Measurements from ENCODE around the gene HTRA3.

HTRA3 gene

GRCh38 chr4:8297691-8298485, 28.3 kb downstream of the HTRA3 start:
- Mint-ChIP-seq H3K27ac (no peak overlapping the region), H3K4me1 (no peaks in the 10 kb centered on the region), H3K9me3 (peaks cover 14 to 19% of the 10 kb centered on the region in 2 donors), H3K27me3 (no peaks in the 10 kb centered on the region), H3K4me3 (no peak overlapping the region)
- no peak for DNase-seq
- no peak for ATAC-seq

DNA sequence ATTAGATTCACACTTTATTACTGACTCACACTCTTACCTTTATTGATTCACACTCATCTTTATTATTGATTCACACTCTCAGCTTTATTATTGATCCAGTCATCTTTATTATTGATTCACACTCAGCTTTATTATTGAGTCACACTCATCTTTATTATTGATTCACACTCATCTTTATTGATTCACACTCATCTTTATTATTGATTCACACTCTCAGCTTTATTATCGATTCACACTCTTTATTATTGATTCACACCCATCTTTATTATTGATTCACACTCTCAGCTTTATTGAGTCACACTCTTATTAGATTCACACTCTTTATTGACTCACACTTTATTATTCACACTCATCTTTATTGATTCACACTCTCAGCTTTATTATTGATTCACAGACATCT, 31.3 kb downstream of the HTRA3 start:
- H3K4me3 Mint-ChIP-seq, result no peak overlapping the region
- H3K4me1 Mint-ChIP-seq, result no peaks in the 10 kb centered on the region
- no peak for ATAC-seq
- H3K9me3 Mint-ChIP-seq, result peaks cover 0 to 12% of the 10 kb centered on the region in 2 donors
- no peak for DNase-seq
- no peaks in the 10 kb centered on the region for H3K27me3 Mint-ChIP-seq
- H3K27ac Mint-ChIP-seq, result no peak overlapping the region

DNA sequence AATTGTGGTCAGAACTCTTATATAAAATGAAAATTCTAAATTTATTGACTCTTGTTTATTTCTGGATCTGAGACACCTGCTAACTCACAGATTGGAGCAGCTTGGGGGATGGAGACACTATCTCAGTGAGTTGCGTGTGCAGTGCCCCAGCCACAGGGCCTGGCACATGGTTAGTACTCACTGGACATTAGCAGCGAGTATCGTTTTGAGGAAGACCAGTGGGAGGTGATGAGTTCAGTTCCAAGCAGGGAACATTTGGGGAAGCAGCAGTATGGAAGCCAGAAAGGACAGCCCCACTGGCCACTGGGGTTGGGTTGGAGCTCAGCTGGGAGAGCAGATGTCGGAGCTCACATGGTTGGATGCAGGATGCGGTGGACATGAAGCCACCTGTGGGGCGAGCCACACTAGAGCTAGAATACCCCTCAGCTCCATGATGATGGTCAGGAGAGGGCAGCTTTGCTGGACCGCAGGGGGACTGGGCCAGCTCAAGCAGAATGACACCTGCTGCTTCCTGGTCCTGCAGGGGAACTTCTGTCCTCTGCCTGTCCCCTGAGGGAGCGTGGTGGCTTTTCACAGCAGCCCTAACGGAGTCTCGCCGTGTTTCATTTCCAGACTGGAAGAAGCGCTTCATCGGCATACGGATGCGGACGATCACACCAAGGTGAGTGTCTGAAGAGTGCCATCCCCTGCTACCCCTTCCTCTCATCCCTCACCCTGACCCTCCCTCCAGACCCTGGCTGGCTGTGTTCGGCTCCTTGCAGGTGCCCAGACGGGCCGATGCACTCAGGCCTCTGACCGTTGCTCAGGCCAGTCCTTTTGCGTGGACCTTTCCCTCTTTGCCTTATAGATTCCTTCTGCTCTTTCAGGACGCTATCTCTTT, 32.5 kb downstream of the HTRA3 start:
- Mint-ChIP-seq H3K4me1 (no peaks in the 10 kb centered on the region), H3K27me3 (no peaks in the 10 kb centered on the region), H3K27ac (no peak overlapping the region), H3K4me3 (no peak overlapping the region), H3K9me3 (peaks cover 0 to 12% of the 10 kb centered on the region in 2 donors)
- no peak for ATAC-seq
- DNase-seq, result no peak

DNA sequence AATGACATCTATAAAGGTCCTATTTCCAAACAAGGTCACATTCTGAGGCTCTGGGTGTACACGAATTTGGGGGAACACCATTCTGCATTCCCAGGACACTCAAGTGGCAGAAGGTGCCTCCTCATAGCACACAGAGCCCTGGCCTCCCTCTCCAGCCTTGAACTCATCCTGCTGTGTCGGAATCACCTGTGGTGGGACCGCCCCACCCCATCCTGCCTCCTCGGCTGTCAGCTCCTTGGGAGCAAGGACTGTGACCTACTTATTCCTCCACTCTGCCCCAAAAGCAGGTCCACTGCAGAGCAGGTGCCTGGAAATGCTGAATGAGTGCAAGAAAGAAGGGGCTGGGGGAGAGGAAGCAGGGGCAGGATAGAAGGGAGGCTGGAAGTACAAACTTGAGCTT, 33.5 kb downstream of the HTRA3 start:
- H3K9me3 Mint-ChIP-seq, result peaks cover 0 to 12% of the 10 kb centered on the region in 2 donors
- no peaks in the 10 kb centered on the region for H3K27me3 Mint-ChIP-seq
- ATAC-seq (no peak), DNase-seq (no peak)
- H3K4me1 Mint-ChIP-seq, result no peaks in the 10 kb centered on the region
- peak overlapping the region in 1 of 2 donors; percentile 73 for H3K27ac Mint-ChIP-seq
- H3K4me3 Mint-ChIP-seq, result no peak overlapping the region

DNA sequence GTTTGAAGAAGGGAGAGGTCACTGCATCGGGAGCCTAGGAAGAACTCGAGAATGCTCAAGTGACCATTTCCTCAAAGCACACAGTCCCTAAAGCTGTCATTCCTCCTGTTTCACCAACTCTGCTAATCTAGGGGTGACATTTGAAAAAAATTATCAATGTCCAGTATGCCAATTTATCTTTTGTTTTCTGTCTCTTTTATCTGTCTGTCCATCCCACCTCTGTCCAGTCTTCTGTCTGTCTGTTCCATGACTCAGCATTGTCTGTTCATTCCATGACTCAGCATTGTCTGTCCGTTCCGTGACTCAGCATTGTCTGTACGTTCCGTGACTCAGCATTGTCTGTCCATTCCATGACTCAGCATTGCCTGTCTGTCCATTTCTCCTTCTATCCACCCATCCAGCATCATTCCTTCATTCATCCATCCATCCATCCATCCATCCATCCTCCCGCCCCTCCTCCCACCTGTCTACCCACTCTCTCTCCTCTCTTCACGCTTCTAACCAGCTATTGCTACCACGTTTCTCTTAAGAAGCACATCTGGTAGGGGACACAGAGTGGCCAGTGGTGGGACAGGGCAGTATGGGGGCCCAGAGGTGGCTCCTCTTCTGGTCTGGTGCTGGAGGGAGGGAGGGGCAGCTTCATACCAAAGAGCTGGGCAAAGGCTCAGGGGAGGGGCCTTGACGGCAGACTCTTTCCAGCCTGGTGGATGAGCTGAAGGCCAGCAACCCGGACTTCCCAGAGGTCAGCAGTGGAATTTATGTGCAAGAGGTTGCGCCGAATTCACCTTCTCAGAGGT, 34.1 kb downstream of the HTRA3 start:
- no peak overlapping the region for H3K27ac Mint-ChIP-seq
- H3K4me3 Mint-ChIP-seq, result no peak overlapping the region
- DNase-seq (no peak), ATAC-seq (no peak)
- no peaks in the 10 kb centered on the region for H3K4me1 Mint-ChIP-seq
- H3K9me3 Mint-ChIP-seq, result peaks cover 0 to 12% of the 10 kb centered on the region in 2 donors
- no peaks in the 10 kb centered on the region for H3K27me3 Mint-ChIP-seq

- ATAC-seq (no peak), DNase-seq (no peak)
- no peak overlapping the region for H3K27ac Mint-ChIP-seq
- H3K27me3 Mint-ChIP-seq, result no peaks in the 10 kb centered on the region
- no peaks in the 10 kb centered on the region for H3K4me1 Mint-ChIP-seq
- H3K9me3 Mint-ChIP-seq, result peaks cover 0 to 12% of the 10 kb centered on the region in 2 donors
- H3K4me3 Mint-ChIP-seq, result no peak overlapping the region
Measured at GRCh38 chr4:8304827-8305695, 35.5 kb downstream of the HTRA3 start.

DNA sequence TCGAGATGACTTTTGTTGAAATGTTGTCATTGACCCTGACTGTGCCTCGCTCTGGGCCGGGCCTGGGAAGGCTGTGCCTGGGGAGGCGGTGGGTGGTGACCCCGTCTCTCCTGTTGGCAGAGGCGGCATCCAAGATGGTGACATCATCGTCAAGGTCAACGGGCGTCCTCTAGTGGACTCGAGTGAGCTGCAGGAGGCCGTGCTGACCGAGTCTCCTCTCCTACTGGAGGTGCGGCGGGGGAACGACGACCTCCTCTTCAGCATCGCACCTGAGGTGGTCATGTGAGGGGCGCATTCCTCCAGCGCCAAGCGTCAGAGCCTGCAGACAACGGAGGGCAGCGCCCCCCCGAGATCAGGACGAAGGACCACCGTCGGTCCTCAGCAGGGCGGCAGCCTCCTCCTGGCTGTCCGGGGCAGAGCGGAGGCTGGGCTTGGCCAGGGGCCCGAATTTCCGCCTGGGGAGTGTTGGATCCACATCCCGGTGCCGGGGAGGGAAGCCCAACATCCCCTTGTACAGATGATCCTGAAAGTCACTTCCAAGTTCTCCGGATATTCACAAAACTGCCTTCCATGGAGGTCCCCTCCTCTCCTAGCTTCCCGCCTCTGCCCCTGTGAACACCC, 36.4 kb downstream of the HTRA3 start:
- H3K27me3 Mint-ChIP-seq, result no peaks in the 10 kb centered on the region
- H3K27ac Mint-ChIP-seq, result no peak overlapping the region
- ATAC-seq (no peak), DNase-seq (no peak)
- peaks cover 0 to 7% of the 10 kb centered on the region in 2 donors for H3K9me3 Mint-ChIP-seq
- H3K4me3 Mint-ChIP-seq, result no peak overlapping the region
- no peaks in the 10 kb centered on the region for H3K4me1 Mint-ChIP-seq

DNA sequence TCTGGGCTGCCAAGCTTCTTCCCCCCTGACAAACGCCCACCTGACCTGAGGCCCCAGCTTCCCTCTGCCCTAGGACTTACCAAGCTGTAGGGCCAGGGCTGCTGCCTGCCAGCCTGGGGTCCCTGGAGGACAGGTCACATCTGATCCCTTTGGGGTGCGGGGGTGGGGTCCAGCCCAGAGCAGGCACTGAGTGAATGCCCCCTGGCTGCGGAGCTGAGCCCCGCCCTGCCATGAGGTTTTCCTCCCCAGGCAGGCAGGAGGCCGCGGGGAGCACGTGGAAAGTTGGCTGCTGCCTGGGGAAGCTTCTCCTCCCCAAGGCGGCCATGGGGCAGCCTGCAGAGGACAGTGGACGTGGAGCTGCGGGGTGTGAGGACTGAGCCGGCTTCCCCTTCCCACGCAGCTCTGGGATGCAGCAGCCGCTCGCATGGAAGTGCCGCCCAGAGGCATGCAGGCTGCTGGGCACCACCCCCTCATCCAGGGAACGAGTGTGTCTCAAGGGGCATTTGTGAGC, 37.0 kb downstream of the HTRA3 start:
- DNase-seq (no peak), ATAC-seq (no peak)
- Mint-ChIP-seq H3K4me1 (no peaks in the 10 kb centered on the region), H3K9me3 (peaks cover 0 to 4% of the 10 kb centered on the region in 2 donors), H3K27me3 (no peaks in the 10 kb centered on the region), H3K4me3 (no peak overlapping the region), H3K27ac (no peak overlapping the region)

DNA sequence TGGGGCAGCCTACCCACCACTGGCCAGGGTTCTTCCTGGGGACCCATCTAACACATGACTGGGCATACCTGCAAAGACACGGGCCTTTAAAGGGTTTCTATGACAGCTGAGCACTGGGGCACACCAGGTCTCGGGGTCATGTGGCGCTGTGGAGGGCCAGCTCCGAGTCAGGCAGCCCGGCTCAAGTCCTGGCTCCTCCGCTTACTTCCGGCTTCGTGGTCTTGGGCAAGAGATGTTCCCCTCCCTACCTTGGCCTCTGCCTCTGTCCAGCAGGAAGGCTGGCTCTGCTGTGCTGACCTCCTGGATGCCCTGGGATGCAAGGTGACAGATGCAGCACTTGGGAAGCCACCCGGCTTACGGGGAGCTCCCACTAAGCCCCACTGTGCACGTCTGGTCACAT, 37.6 kb downstream of the HTRA3 start:
- no peaks in the 10 kb centered on the region for H3K4me1 Mint-ChIP-seq
- no peaks in the 10 kb centered on the region for H3K27me3 Mint-ChIP-seq
- DNase-seq (no peak), ATAC-seq (no peak)
- H3K27ac Mint-ChIP-seq, result no peak overlapping the region
- H3K9me3 Mint-ChIP-seq, result peaks cover 2 to 4% of the 10 kb centered on the region in 2 donors
- no peak overlapping the region for H3K4me3 Mint-ChIP-seq

DNA sequence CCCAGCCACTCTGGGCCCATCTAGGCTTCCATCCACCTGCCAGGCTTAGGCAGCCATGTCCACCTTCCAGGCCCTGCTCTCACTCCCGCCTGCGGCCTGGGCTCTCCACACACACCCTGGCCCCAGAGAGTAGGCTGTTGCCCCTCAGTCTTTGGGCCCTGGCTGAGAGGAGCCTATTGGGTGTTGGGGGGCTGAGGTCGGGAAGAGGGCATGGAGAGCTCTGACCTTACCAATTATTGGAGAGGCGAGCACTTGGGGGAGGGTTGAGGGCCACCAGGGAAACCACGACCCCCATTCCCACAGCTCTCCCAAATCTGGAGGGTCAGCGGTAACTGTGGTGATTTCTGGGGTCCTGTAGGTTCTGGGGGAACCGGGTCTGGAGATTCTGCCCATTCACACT, 38.2 kb downstream of the HTRA3 start:
- ATAC-seq (no peak), DNase-seq (no peak)
- Mint-ChIP-seq H3K27me3 (no peaks in the 10 kb centered on the region), H3K27ac (peak overlapping the region in 1 of 2 donors; percentile 42), H3K4me3 (no peak overlapping the region), H3K9me3 (peaks cover 3 to 7% of the 10 kb centered on the region in 2 donors), H3K4me1 (no peaks in the 10 kb centered on the region)

- H3K27ac Mint-ChIP-seq, result peak overlapping the region in 1 of 2 donors; percentile 59
- no peak for DNase-seq
- no peak overlapping the region for H3K4me3 Mint-ChIP-seq
- peaks cover 0 to 7% of the 10 kb centered on the region in 2 donors for H3K9me3 Mint-ChIP-seq
- no peaks in the 10 kb centered on the region for H3K4me1 Mint-ChIP-seq
- H3K27me3 Mint-ChIP-seq, result no peaks in the 10 kb centered on the region
- ATAC-seq, result no peak
Measured at GRCh38 chr4:8308144-8308543, 38.6 kb downstream of the HTRA3 start.

GRCh38 chr4:8308856-8309771, 39.6 kb downstream of the HTRA3 start:
- Mint-ChIP-seq H3K9me3 (peaks cover 0 to 14% of the 10 kb centered on the region in 2 donors), H3K4me3 (no peak overlapping the region), H3K4me1 (no peaks in the 10 kb centered on the region), H3K27ac (no peak overlapping the region), H3K27me3 (no peaks in the 10 kb centered on the region)
- DNase-seq (no peak), ATAC-seq (no peak)

GRCh38 chr4:8310306-8310705, 40.8 kb downstream of the HTRA3 start:
- no peak for DNase-seq
- Mint-ChIP-seq H3K4me1 (no peaks in the 10 kb centered on the region), H3K27ac (no peak overlapping the region), H3K4me3 (no peak overlapping the region), H3K9me3 (peaks cover 0 to 16% of the 10 kb centered on the region in 2 donors), H3K27me3 (peaks cover 5% of the 10 kb centered on the region)
- ATAC-seq, result no peak

Measured in stimulated activated naive CD8-positive, alpha-beta T cell treated with anti-CD3 and anti-CD28 coated beads, Interleukin-15, amount 100 ng/mL, for 72 hours (primary cell).